Peyer's patch (tissue), 4 donors: ENCODE data around the gene CHST15. TPM values are rescaled to one million over a fixed set of nuclear protein-coding genes. Genes with fewer than 3 reads are reported as not detected.

Source experiments
- DNase-seq, 3 donors: peaks; one replicate each; pipeline ENCODE4 v3.0.0-alpha.2; 2017 to 2019
- H3K27ac ChIP-seq, 4 donors: fragments of 200-600 bp; sonication (generic); one replicate each; pipeline ENCODE4 v1.5.1; 2016 to 2019
- H3K27me3 ChIP-seq, 2 donors: fragments of 200-600 bp; sonication (generic); one replicate each; pipeline ENCODE4 v1.5.1; 2019
- H3K36me3 ChIP-seq, 3 donors: fragments of 200-600 bp; sonication (generic); one replicate each; pipeline ENCODE4 v1.5.1; 2016 to 2019
- H3K4me1 ChIP-seq, 4 donors: fragments of 200-600 bp; sonication (generic); one replicate each; pipeline ENCODE4 v1.5.1; 2016 to 2019
- H3K4me3 ChIP-seq, 4 donors: fragments of 200-600 bp; sonication (generic); 1 replicate in 3 of 4; 2 replicates in 1 of 4; pipeline ENCODE4 v1.5.1; 2016 to 2019; ENCODE audit warnings: mild to moderate bottlenecking in 1 of 4
- H3K9me3 ChIP-seq, 4 donors: fragments of 200-600 bp; sonication (generic); one replicate each; pipeline ENCODE4 v1.5.1; 2016 to 2019; ENCODE audit warnings: mild to moderate bottlenecking in 1 of 4
- POLR2A ChIP-seq, 2 donors: fragments of 450-650 bp; IDR thresholded peaks; one replicate each; pipeline ENCODE4 v1.5.1; 2017; ENCODE audit warnings: antibody characterized with exemption in 2 of 2, mild to moderate bottlenecking in 2 of 2, moderate library complexity in 2 of 2
- total RNA-seq, 4 donors: library from RNA; depleted of rRNA; stranded (reverse); fragments of >200 nt; gene quantifications; one replicate each; pipeline ENCODE4 v1.1.0, GENCODE V29; 2016
- TF ChIP-seq, protein P1 (sequence below), 6 experiments: fragments of 450-650 bp in 4 of 6; fragments of 200-600 bp in 2 of 6; sonication (generic) in 1 of 6; IDR thresholded peaks; one replicate each; pipeline ENCODE4 v1.5.1; 2017 to 2019; ENCODE audit warnings: antibody characterized with exemption in 6 of 6, mild to moderate bottlenecking in 3 of 6, moderate library complexity in 1 of 6

Gene CHST15
- total RNA-seq, 4 donors from 2014 or later: 3.9 to 55.3 (median 10.9) TPM

DNA sequence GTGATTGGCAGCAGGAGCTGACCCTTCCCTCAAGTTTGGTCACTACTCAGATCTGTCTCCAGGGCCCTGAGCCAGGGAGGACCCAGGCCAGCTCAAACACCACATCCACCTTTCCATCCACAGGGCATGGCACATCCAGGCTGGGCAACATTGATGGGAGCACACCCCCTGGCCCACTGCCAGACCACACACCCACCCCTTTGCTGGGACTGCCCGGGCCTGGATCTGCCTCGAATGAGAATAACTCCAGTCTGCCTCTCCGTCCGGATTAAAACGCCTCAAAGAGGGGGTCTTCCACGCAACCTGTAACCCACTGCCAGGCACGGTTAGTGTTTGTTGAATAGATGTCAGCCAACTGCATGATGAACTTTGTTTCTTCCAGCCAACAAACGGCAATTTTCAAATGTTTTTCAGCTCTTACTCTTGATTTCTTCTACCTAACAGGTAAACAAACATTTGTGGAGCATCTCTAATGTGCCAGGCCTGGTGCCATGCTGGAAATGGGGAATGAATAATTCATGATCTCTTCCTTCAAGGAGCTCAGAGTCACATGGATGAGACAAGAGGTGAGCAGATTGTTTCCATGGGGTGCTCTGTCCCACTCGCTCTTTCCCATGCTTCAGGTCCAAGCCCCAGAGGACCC, 41.0 kb upstream of the CHST15 start:
- no peak overlapping the region for H3K4me3 ChIP-seq
- no peak overlapping the region for H3K27ac ChIP-seq
- H3K27me3 ChIP-seq: no peaks in the 10 kb centered on the region
- TF ChIP-seq POLR2A (IDR thresholded peaks at IDR 0.05): no peak
- TF ChIP-seq, protein P1, sequence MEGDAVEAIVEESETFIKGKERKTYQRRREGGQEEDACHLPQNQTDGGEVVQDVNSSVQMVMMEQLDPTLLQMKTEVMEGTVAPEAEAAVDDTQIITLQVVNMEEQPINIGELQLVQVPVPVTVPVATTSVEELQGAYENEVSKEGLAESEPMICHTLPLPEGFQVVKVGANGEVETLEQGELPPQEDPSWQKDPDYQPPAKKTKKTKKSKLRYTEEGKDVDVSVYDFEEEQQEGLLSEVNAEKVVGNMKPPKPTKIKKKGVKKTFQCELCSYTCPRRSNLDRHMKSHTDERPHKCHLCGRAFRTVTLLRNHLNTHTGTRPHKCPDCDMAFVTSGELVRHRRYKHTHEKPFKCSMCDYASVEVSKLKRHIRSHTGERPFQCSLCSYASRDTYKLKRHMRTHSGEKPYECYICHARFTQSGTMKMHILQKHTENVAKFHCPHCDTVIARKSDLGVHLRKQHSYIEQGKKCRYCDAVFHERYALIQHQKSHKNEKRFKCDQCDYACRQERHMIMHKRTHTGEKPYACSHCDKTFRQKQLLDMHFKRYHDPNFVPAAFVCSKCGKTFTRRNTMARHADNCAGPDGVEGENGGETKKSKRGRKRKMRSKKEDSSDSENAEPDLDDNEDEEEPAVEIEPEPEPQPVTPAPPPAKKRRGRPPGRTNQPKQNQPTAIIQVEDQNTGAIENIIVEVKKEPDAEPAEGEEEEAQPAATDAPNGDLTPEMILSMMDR (IDR thresholded peaks at IDR 0.05): no peak
- H3K36me3 ChIP-seq: no peaks in the 10 kb centered on the region
- no peaks in the 10 kb centered on the region for H3K4me1 ChIP-seq
- H3K9me3 ChIP-seq: no peaks in the 10 kb centered on the region
- no peak for DNase-seq

DNA sequence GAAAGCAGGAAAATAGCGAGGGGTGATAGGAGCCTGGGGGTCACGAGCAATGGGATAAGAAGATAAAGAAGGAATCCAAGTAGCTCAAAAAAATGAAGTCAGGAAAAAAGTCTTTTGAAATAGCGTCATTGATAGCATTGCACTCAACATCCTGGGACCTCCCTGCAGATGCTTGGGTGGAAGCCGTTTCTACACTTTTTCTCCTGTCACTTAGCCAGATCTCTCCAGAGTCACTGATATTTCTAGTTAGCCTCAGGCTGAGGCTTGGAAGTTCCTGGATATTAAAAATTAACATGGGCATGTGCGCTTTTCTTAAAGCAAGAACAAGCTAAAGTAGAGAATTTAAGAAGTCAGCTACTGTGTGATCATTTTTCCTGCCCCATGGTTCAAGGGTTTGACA, 39.5 kb upstream of the CHST15 start:
- no peak for DNase-seq
- Histone ChIP-seq H3K4me3 (no peak overlapping the region), H3K27ac (no peak overlapping the region), H3K27me3 (no peaks in the 10 kb centered on the region), H3K4me1 (no peaks in the 10 kb centered on the region), H3K36me3 (no peaks in the 10 kb centered on the region), H3K9me3 (no peaks in the 10 kb centered on the region)
- no peak for TF ChIP-seq POLR2A (IDR thresholded peaks at IDR 0.05)
- TF ChIP-seq, protein P1 (IDR thresholded peaks at IDR 0.05): no peak

DNA sequence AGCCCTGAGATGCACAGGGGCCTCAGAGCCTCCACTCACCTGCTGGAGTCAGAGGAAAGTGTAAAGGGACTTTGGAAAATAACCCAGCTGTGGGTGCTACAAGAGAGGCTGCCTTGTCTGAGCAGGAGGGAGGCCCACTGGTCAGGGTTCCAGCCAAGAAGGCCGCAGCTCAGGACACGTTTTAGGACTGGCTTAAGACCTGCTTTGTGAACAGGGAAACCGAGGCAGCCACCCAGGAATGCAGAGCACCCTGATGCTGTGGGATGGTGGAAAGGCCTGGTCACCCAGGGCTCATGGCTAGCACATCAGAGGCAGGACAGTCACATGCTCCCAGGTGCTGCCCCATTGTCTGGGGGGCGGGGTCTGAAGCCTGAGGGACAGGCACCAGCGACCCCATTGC, 38.9 kb upstream of the CHST15 start:
- Histone ChIP-seq H3K4me1 (no peaks in the 10 kb centered on the region), H3K36me3 (no peaks in the 10 kb centered on the region), H3K9me3 (no peaks in the 10 kb centered on the region), H3K4me3 (no peak overlapping the region), H3K27ac (no peak overlapping the region), H3K27me3 (no peaks in the 10 kb centered on the region)
- TF ChIP-seq, protein P1 (IDR thresholded peaks at IDR 0.05): no peak
- no peak for TF ChIP-seq POLR2A (IDR thresholded peaks at IDR 0.05)
- DNase-seq: no peak

DNA sequence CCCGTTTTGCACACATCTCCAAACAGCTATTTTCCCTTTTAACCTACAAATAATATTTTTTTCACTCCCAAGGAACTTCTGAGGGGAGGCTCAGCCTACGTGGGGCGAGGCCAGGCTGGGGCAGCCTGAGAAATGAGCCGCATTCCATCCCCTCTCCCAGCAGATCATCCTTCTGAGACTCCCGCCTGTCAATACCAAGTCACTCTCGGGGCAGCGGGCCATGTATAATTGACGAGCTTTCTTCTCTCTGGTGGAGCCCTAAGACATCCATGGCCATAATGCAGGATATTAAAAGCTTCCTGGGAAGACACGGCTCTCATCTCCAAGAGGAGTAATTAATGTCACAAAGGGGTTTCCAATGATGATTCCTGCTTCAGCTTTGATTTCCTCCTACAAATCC, 37.8 kb upstream of the CHST15 start:
- Histone ChIP-seq H3K4me3 (no peak overlapping the region), H3K27me3 (no peaks in the 10 kb centered on the region), H3K9me3 (no peaks in the 10 kb centered on the region), H3K4me1 (no peaks in the 10 kb centered on the region), H3K36me3 (no peaks in the 10 kb centered on the region), H3K27ac (no peak overlapping the region)
- no peak for TF ChIP-seq POLR2A (IDR thresholded peaks at IDR 0.05)
- TF ChIP-seq, protein P1 (IDR thresholded peaks at IDR 0.05): no peak
- DNase-seq: no peak

DNA sequence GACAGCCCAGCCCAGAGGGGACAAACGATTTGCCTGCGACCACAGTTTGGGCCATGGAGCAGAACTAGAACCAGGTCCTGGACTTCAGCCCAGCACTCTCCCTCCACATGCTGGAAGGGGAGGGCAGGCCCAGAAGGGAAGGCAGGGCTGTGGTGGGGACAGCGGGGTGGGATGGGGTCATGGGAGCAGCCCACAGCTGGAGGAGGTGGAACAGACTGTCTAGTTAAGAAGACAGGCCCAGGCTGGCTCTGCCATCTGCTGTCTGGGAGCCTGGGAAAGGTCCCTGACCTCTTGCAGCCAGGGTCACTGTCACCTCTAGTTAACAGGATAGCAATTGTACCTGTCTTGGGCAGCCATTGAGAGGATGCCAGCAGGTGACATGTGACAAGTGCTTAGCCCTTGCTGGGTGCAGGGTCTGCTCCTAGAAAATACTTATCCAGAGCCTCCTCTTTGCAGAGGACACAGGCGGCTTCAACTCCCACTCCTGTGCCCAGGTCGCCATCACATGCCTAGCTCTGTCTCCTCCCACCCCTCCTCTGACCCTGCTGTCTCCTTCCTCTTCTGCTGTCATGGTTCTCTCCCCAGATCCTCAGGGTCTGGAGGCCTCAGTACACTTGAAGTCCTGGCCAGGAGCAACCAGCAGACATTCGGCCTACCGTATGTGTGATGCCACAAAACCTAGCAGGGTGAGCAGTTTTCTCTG, 37.0 kb upstream of the CHST15 start:
- DNase-seq: no peak
- Histone ChIP-seq H3K4me3 (no peak overlapping the region), H3K27me3 (no peaks in the 10 kb centered on the region), H3K4me1 (no peaks in the 10 kb centered on the region), H3K36me3 (no peaks in the 10 kb centered on the region), H3K27ac (no peak overlapping the region), H3K9me3 (no peaks in the 10 kb centered on the region)
- no peak for TF ChIP-seq POLR2A (IDR thresholded peaks at IDR 0.05)
- TF ChIP-seq, protein P1 (IDR thresholded peaks at IDR 0.05): no peak
